Measurements from ENCODE around the gene LTBP3.
A peak's percentile ranks its signal among the peaks of the same experiment; 100 is the strongest.

LTBP3 gene

DNA sequence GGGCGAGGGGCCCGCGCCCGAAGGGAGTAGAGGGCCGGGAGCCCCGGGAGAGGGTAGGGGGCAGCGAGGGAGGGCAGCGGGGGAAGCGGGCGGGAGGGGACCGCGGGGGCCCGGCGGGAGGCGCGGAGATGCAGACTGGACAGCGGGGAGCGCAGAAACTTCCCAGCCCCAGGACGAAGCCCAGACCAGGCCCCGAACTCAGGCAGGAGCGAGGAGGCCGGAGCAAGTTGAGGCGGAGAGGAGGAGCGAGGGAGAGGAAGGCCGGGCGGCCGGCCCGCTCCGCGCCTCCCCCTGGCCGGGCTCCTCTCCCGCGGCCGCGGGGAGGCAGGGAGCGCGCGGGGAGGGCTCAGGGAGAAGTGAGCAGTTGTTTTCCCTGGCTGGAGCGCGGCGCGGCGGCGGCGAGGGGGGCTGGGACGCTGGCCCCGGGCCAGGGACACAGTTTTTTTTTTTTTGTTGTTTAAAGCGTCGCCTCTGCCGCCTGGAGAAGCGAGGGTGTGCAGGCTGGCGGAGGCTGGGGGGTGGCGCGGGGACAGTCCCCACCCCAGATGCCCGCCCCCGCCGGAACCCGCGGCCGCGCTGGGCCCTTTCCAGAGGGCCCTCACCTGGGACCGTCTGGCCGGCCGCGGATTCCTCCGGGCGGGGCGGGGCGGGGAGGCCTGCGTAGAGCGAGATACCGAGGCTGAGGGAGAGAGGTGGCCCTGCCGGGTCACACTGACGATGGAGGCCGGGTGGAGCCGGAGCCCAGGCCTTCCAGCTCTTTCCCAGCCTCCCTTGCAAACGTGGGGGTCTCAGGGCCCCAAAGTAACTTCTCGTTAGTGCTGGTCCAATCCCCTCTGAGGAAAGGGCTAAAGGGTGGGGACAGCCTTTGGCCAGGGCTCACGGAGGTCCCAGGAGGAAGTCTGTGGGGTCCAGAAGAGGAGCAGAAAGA is at the start of gene LTBP3:
Gene LTBP3, minus strand, starts transcription at position 358 of the 928 bp plus-strand sequence. CDS start 400 bp downstream, outside the sequence.
- peak within 1 kb of the TSS; percentile 87 for H3K27ac ChIP-seq
- no peak for DNase-seq (ENCODE audit: low read depth, low spot score)

DNA sequence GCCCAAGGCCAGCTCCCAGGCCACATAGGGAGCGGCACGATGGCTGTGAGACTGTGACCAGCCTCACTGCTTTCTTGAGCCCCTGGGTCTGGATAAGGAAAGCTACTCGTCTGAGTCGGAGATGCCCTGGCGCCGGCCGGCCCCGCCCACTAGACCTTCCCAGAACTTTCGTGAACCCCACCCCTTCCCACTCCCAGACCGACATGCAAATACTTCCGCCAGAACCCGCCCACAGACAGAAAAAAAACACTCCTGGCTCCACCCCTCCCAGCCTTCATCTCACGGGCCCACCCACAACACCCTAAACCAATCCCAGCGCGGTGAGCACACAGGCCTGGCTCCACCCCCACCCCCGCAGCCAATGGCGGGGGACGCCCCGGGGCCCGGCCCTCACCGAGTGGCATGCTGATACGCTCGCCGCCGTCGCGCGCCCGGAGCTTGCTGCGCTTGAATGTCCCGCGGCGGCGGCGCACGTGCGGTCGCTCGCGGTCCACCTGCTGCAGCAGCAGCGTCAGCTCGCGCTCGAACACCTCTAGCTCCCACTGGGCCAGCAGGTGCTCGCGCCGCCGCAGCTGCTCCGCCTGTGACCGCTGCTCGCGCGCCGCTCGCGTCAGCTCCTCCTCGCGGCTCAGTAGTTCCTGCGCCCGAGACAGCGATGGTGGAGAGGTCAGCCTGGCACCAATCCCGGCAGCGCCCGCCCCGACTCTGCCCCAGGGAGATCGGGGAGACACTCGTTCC is 48.9 kb upstream of the LTBP3 start:
- DNase-seq (ENCODE audit: low read depth, low spot score), result no peak
- H3K27ac ChIP-seq, result no peak overlapping the region

DNA sequence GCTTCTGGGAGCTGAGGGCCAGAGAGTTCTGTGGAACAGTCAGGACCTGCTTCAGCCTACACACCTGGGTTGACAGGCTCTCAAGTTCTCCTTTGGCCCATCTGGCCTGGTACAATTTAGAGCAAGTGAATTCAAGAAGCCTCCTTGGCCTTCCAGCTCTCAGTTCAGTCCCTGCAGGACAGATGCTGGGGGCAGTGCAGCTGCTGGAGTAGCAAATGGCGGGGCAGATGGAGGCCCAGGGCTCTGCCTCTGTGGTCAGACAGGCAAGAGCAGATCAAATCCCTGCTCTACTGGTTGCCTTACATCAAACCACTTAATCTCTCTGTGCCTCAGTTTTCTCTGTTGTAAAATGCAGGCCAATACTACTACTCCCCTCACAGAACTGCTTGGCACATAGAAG is 46.1 kb upstream of the LTBP3 start:
- no peak overlapping the region for H3K27ac ChIP-seq
- DNase-seq (ENCODE audit: low read depth, low spot score), result no peak

DNA sequence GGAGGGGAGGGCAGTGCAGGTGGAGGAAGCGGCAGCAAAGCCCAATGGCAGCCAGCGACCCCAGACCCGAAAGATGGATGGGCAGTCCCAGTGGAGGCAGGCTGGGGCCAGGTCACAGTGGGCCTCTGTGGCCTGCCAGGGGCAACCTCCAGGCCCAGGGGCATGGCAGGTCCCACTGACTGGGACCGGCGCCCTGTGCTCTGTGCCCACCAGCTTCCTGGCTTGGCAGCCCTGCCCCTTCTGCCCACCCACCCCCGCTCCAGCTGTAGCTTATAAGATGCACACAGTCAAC is 41.7 kb upstream of the LTBP3 start:
- no peak overlapping the region for H3K27ac ChIP-seq

DNA sequence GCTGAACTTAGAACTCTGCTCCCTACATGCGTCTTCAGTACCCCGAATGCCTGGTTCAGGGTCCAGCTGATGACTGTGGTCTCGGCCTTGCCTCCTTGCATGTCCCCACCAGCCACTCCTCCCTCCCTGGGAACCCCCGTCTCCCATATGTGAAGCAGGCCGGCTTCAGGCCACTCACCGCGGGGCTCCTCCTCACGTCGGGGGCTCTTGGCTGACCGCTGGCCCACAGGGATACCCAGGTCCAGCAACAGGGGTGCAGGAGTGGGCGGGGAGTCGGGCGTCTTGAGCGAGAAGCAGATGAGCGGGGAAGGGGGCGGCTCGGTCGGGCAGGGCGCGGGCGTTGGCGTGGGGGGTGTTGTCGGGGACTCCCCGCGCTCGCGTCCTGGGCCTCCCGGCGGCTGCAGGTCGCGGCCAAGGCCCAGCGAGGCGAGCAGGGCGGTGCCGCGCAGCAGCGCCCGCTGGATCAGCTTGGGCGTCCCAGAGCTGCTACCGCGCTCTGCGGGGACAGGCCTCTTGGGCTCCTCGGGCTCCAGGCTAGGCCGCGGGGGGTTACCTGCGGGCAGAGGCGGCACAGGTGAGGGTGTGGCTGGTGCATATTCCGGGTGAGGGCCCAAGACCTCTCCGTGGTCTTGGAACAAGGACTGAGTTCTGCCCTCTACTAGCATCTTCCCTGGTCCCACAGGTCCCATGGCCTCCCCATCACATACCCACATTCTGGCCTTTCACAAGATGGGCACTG is 41.2 kb upstream of the LTBP3 start:
- H3K27ac ChIP-seq, result no peak overlapping the region
- DNase-seq (ENCODE audit: low read depth, low spot score), result no peak

More for the DNA sequence above, 41.7 kb upstream of the LTBP3 start:
- no peak for DNase-seq (ENCODE audit: low read depth, low spot score)

DNA sequence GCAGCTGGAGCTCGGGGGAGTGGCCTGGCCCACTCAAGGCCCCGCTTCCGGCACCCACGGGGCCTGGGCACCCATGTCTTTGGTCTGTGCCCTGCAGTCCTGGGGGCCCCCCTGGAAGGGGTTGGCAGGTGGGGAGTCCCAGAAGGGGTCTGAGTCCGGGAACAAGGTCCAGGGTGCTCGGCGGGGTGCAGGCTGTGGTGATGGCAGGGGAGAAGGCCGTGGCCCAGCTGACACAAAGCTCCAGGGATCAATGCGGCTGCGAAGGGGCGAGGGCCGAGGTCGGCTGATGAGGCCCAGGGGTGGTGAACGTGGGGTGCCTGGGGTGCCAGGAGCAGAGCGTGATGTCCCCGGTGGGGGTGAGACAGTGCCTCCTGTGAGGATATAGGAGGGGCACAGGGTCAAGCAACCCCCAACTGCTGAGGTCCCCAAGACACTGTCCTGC is 40.1 kb upstream of the LTBP3 start:
- H3K27ac ChIP-seq, result no peak overlapping the region
- no peak for DNase-seq (ENCODE audit: low read depth, low spot score)

DNA sequence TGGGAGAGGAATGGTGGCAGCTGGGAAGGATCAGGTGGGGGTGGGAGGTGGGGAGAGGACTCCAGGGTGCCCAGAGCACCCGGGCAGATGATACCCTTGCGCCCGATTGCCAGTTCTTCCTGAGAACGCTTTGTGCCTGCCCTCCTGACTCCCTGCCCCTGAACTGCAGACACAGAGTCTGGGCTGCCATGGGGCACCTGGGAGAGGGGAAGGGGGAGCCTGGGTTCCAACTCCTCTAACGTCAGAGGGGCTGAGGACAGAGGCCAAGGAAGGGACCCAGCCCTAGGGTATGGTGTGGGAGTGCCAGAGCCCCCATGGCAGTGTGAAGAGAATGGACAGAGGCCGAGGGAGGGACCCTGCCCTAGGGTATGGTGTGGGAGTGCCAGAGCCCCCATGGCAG is 38.4 kb upstream of the LTBP3 start:
- H3K27ac ChIP-seq, result no peak overlapping the region
- no peak for DNase-seq (ENCODE audit: low read depth, low spot score)

DNA sequence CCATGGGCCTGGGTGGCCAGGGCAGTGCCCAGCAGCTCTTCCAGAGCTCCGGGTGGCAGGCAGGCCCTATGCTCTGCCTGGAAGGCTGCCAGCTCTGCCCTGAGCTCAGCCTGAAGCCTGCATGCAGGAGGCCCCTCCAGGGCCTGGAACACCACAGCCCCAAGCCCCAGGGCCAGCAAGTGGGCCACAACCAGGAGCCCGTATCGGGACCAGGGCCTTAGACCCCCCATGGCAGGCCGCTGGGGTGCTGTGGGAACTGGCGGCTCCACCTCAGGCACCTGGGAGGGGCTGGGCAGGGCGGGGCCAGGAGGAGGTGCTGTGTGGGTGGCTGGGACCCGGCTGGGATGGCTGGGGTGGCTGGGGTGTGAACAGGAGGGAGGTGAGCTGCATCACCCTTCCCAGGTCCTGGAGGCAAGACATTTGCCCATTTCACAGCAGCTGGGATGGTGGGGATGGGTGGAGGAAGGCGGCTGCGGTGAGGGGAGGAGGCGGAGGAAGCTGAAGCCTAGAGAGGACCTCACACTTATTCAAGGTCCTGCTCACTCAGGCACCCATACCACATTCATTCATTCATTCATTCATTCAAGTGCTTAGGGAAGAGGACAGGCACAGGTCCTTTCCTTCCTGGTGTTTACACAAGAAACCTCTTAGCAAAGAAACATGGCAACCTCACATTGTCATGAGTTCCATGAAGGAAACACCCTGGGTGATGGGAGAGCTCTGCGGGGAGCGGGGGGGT is 37.6 kb upstream of the LTBP3 start, which contains the start of gene KCNK7:
Gene KCNK7, minus strand, starts transcription at position 258 of the 739 bp plus-strand sequence. Its CDS starts 28 bp downstream, at position 230.
- DNase-seq (ENCODE audit: low read depth, low spot score), result no peak
- H3K27ac ChIP-seq, result no peak within 1 kb of the TSS

DNA sequence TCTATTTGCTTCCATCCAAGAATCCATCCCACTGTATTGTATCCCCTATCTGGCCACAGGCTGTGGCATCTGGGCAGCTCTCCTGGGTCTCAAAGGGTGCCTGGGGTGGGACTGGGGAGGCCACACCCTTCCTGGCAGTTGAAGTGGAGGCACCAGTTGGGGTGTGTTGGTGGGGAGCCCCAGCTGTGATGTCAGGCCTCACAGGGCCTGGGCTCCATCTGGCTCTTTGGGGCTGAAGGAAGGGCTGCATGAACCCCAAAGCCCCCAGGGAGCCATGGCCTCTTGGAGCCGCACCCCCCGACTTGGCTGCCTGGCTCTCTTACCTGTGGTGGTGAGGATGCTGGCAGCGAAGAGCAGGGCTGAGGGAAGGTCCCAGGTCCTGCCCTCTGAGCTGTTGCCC is 37.0 kb upstream of the LTBP3 start:
- no peak overlapping the region for H3K27ac ChIP-seq

DNA sequence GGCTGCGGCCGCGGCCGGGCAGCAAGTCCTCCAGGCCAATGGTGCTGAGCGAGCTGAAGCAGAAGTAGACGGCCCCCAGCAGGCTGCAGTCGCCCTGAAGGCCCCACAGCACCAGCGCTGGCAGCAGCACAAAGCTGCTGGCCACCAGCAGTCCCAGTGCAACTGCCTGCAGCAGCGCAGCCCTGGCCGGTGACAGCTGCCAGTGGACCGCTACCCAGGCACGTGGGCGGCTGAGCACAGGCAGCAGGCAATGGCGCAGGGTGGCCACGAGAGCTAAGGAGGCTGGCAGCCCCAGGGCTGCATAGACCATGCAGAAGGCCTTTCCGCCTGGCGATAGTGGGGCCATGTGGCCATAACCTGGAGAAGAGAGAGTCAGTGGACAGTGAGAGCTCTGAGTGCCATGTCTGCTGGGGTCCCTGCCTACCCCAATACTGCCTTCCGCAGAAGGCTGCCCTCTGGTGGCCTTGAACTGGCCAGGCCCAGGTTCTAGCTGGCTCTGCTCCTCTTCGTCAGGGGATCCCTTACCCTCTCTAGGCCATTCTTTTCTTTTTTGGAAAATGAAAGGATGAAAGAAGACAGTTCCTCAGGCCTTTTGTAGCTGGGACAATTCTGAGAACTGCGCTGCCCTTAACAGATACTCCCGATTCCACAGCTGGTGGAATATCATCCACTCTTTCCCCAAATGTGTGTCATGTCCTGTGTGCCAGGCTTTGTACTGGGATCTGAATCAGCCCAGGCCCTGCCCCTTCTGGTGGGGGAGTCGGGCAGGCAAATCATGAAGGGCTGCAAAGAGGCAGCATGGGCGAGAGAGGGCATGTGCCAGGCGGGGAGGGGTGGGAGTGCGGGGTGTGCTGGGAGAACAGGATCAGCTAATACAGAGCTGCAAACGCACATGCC is 35.6 kb upstream of the LTBP3 start:
- no peak overlapping the region for H3K27ac ChIP-seq
- no peak for DNase-seq (ENCODE audit: low read depth, low spot score)

More for the DNA sequence above, 37.0 kb upstream of the LTBP3 start:
- no peak for DNase-seq (ENCODE audit: low read depth, low spot score)

DNA sequence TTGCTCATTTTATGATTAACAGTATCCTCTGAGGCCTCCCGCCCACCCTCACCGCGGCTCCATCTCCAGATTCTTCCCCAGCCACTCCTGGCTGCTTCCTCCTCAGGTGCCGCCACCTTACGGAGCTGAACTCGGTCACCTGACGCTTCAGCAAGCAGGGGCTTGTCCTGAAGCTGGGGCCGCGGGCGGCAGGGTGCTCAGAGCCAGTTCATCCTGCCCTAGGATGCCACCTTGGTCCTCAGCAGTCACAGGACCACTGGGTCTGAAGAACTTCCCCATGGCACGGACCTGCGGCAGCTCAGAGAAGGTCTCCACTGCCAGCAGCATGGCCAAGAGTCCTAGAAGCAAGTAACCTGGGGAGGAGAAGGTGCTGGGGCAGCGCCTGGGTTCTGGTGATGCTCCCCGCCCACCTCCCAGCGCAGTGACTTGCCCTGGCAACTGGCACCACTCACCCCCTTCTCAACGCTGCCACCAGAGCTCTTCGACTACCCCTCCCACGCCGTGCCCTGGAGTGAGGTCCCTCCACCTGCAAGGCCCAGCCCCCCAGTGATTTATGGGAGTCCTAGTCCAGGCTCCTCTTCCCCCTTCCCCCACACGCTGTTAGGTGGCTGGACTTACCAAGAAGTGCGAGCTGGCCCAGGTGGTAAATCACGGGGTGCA is 34.8 kb upstream of the LTBP3 start:
- no peak for DNase-seq (ENCODE audit: low read depth, low spot score)
- H3K27ac ChIP-seq, result peak overlapping the region; percentile 63

DNA sequence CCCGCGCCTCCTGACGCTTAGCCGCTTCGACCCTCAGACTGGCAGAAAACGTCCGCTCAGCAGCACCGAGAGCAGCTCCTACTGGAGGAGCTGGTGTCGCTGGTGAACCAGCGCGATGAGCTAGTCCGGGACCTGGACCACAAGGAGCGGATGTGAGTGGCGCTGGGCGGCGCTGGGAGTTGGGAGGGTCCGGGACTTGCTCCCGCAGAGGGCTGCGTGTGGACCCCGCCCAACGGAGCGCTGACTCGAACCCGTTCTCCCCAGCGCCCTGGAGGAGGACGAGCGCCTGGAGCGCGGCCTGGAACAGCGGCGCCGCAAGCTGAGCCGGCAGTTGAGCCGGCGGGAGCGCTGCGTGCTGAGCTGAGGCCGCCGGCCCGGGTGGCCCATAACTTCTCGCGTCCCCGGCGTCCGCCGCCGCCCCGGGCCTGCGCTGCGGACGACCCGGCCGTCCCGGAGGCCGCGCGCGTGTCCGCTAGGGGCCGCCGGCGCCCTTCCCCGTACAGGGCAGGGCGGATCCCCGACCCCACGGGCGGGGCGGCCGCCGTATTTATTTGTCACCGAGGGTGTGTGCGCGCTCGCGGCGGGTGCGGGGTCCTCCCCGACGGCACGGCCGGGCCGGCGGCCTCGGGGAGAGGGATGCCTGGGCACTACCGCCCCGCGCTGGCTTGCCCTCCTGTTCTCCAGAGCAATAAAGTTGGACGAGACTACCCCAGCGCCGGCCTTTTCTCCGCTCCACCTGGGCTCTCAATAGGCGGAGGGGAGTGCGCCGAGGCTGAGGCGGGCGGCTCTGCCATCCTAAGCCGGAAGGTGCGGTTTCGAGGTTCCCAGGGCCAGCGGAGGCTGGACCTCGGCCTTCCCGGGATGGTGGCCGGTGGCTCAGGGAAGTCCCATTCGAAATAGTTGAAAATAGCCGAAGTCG is 34.0 kb upstream of the LTBP3 start:
- no peak for DNase-seq (ENCODE audit: low read depth, low spot score)
- peak overlapping the region; percentile 63 for H3K27ac ChIP-seq

DNA sequence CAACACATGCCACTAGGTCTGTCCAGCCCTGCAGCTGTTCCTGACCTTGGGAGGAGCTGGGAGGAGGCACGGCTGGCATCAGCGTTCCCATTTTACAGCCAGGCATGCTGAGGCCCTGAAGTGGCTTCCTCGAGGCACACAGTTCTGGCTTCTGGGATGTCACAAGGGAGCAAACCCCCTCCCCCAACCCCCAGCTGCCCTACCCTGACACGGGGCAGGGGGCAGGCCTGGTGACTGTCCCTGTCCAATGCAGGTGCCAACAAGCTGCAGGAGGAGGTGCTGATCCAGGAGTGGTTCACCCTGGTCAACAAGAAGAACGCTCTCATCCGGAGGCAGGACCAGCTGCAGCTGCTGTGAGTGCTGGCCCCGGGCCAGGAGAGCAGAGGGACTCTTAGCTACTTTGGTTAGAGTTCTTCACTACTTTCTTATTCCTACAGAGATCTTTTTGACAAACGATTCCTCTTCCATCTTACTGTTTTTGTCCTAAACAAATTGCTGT is 32.1 kb upstream of the LTBP3 start:
- no peak overlapping the region for H3K27ac ChIP-seq
- DNase-seq (ENCODE audit: low read depth, low spot score), result no peak

DNA sequence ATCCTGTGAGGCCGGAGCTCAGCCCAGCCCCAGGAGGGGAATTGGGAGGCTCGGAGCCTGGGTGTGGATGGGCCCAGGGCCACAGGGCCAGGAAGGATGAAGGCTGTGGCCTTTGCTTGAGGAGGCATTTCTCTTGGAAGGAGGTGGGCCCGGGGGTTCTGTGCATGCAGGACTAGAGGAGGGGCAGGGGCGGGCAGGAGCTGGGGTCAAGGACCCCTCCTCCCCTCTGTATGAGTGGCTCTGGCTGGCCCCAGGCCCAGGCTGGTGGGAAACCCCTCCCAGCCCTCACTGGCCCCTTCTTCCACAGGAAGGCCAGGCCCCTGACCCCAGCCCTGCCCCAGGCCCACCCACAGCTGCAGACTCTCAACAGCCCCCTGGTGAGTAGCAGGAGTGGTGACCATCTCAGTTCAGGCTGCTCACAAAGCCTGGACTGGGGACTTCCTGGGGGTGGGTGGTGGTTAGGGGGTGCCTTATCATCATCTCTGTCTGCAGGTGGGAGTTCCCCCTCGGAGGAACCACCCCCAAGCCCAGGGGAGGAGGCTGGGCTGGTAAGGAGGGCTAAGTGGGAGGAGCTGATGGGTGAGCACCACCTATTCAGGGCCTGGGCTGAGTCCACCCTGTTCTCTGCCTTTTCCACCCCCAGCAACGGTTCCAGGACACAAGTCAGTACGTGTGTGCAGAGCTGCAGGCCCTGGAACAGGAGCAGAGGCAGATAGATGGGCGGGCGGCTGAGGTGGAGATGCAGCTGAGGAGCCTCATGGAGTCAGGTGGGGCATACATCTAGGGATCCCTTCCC is 31.5 kb upstream of the LTBP3 start:
- no peak overlapping the region for H3K27ac ChIP-seq
- no peak for DNase-seq (ENCODE audit: low read depth, low spot score)

DNA sequence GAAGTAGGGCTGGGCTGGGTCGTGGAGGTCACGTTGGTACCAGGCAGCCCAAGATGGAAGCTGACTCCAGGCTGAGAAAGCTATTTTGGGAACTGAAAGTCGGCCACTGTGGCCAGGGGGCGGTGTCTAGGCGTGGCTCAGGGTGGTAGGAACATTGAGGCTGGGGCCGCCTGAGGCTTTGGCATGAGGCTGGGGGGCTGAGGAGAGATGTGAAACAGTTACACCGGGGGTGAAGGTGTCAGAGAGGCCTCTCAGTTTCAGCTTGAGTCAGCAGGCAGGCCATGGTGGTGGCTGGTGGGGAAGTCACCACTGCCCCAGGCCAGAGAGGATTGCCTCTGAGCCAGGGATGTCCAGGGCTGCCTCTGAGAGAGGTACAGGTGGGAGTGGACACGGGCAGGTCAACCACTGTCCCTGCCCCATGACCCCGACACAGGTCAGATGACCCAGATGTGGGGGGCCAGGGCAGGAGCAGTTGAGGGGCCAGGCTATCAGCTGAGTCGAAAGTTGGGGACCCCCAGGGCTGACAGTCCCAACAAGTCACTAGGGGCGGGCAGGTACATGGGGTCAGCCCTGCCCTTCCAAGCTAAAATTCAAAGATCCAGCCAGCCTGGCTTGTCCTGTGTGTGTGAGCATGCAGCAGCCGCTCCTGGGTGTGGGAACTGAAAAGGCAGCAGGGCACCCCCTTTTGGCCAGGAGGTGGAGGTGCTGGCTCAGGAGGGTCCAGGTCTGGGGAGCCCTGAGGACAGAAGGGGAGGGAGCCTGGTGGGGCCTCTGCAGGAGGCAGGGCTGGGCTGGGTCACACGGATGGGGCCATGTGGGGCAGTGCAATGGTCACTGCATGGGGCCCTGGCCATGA is 30.3 kb upstream of the LTBP3 start:
- H3K27ac ChIP-seq, result no peak overlapping the region
- no peak for DNase-seq (ENCODE audit: low read depth, low spot score)

DNA sequence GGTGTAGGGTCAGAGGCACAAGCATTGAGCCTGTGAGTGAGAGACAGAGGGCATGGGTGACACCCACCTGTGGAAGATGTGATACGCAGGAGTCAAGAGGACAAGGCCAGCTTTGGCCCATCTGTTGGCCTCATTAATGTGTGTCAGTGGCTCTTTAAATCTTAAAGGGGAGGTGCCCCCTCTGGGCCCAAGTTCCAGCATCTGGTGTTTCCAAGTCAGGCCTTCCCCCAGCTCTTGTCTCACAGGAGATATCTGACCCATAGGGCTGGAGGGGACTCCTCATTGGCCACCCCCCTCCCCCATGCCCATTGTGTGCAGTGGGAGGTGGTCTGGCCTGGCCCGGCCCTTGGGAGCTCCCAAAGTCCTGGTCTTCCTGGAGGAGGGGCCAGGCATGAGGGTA is 28.5 kb upstream of the LTBP3 start:
- DNase-seq (ENCODE audit: low read depth, low spot score), result no peak
- H3K27ac ChIP-seq, result no peak overlapping the region

Measured in epithelial cell of prostate (primary cell).